HG03354 (cell line): ENCODE data around the gene RNF112.
"Not testable (repeated sequence)": the region's sequence is repeated elsewhere in the genome, so short reads cannot be mapped to it uniquely, and the experiment has no call there.

Experiments
- ATAC-seq: cut with Tn5 transposase; IDR thresholded peaks from one replicate; pipeline ENCODE4 v1.9.1; 2021; ENCODE audit warnings: mild to moderate bottlenecking; ENCODE audit not compliant: unreplicated experiment, poor library complexity, severe bottlenecking

The RNF112 gene

DNA sequence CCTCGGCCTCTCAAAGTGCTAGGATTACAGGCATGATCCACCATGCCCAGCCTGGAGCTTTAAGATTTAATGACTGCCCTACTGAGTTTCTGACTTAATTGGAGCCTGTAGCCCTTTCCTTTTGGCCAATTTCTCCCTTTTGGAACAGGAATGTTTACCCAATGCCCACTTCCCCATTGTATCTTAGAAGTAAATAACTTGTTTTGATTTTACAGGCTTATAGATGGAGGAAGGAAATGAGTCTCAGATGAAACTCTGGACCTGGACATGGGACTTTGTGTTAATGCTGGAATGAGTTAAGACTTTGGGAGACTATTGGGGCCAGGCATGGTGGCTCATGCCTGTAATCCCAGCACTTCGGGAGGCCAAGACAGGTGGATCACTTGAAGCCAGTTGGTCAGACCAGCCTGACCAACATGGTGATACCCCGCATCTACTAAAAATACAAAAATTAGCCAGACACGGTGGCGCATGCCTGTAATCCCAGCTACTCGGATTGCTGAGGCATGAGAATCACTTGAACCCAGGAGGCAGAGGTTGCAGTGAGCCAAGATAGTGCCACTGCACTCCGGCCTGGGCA is 51.5 kb downstream of the RNF112 start:
- not testable (repeated sequence) for ATAC-seq

DNA sequence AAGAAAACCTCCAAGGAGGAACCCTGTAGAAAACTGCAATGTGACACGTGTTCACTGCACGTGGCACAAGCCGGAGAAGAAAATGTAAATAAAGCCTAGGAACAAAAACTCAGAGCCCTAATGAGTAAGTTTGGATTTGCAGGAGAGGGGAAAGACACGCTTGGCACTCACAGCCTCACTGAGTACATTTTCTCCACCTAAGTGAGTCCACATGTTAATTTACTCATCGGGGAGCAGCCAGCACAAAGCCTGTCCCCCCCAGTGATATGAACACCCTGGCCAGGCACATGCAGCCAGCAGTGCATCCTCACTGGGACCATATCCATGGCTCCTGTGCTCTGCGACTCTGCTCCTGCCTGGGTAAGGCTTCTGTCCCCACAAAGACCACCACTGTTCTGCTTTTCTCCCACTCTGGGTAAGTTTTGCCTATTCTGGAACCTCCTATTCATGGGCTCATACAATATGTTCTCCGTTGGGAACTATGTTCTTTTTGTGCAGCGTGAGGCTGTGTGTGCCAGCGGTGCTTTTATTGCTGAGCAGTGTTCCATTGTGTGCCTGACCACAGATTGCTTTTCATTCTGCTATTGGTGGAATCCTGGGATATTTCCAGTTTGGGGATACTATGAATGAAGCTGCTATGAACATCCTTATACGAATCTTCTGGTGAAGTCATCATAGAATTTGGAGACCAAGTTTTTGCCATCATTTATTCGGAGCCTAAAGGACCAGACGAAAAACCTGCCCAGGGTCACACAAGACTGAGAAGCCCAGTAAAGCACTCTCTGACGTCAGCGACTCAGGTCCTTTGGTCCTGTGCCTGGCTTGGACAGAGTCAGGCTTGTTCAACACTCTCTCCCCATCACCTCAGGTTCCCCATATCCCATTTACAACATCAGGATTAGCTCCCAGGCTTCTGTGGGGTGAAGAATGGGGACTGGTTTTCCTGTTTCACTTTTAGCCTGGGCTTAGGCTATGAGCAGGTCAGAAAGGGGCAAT is 53.3 kb downstream of the RNF112 start:
- ATAC-seq = no peak
